ENCODE results near the gene USP34. TPM values are rescaled to one million over a fixed set of nuclear protein-coding genes. Genes with fewer than 3 reads are reported as not detected.

Gene USP34
- total and polyA plus RNA-seq, 9 of the 15 experiments (the other 6 are each of a cell fraction or from before 2014, with no cell fraction given) = 19.8 to 108 (median 67.8) TPM

DNA sequence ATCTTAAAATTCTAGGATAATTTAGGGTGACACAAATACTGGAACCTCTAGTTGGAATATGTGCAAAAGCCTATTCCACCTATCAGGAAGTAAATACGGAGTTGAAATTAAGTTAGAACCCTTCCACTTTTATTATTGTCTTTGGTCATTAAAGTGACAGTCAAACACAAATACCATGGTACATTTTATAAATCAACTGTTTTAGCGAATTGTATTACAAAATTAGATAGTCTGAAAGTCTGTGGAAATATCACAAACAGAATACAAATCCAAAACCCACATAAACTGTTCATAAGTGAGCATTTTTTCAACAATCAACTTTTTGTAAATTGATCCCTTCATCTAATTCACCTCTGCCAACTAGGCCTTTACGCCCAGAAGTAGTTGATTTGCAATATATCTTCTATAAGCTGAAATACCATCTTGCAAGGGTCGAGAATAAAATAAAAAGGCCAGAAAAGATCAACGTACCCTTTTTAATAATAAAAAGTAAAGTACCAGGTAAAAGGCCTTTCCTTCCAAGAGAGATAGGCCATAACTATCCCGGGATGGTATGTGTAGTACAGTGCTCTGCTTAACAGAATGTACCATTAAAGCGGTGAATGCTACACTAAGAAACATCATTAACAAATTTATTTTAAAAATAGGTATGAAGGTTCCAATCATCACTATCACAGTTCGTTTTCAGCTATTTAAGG is 1.3 kb downstream of the USP34 start:
- Histone ChIP-seq H4K20me1 (replicated peaks; ENCODE audit: control insufficient read depth, insufficient read depth, low read length) (no peaks in the 10 kb centered on the region), H3K9me3 (replicated peaks; ENCODE audit: control insufficient read depth, insufficient read depth, low read depth, low read length) (no peaks in the 10 kb centered on the region), H3K9me1 (ENCODE audit: control insufficient read depth, insufficient read depth, low read length) (no peaks in the 10 kb centered on the region), H3K4me3 (peak overlapping the region; percentile 75), H3K27ac (ENCODE audit: extremely low read depth, low read depth, low read length) (peak overlapping the region; percentile 95), H3K36me3 (ENCODE audit: control insufficient read depth, insufficient read depth, low read length) (peaks cover 21% of the 10 kb centered on the region; the same call in 2 of the 3 replicates), H3K27me3 (ENCODE audit: control insufficient read depth in 2 of 2, insufficient read depth in 2 of 2, low read length in 2 of 2) (no peaks in the 10 kb centered on the region), H3K4me2 (ENCODE audit: insufficient read depth, low read length) (peak overlapping the region; percentile 65), H3K9ac (ENCODE audit: insufficient read depth in 1 of 2, low read depth in 2 of 2, low read length in 2 of 2) (peak overlapping the region; percentile 77 to 95), H3K79me2 (ENCODE audit: control insufficient read depth, insufficient read depth, low read length) (peaks cover 83% of the 10 kb centered on the region), H3K4me1 (replicated peaks in 1 of 2; ENCODE audit: control insufficient read depth in 2 of 2, insufficient read depth in 2 of 2, low read length in 2 of 2) (peaks cover 23% of the 10 kb centered on the region in 2 experiments; a peak in 4 of 5 replicates), H2AFZ (ENCODE audit: low read depth, low read length) (no peak overlapping the region)
- under 1% methylated on average over 8 of the region's 8 CpGs for WGBS (ENCODE audit: insufficient coverage, low coverage, missing lambda C conversion rate)
- in situ Hi-C loops (cut with MboI) (no loop called here), intact Hi-C loops (cut with micrococcal nuclease) (loop anchor here (2.0 to 10.0 kb wide), 3 partner anchors 42 to 335 kb away; no protein-coding TSS in a partner anchor)
- no peak for FAIRE-seq
- ChIA-PET CTCF (ENCODE audit: low intra/inter-chr PET ratio) (no interaction called here), POLR2A (interaction anchor here (0.5 to 1.2 kb wide), 2 partner anchors 9 to 31 kb away, joined by 3 to 4 read pairs; no protein-coding TSS in a partner anchor)
- ATAC-seq = no peak
- BruUV-seq (replicated peaks) = TSS peak; percentile 59
- peak in 1 of 4 experiments; percentile 17 for DNase-seq (ENCODE audit: extremely low read depth in 1 of 4, low spot score in 3 of 4)
- TF ChIP-seq ZNF263 (CRISPR knock-in tag; IDR thresholded peaks at IDR 0.05; ENCODE audit: borderline replicate concordance) (no peak), AFF4 (CRISPR knock-in tag; IDR thresholded peaks at IDR 0.05) (0 out of 2 replicates have a peak, but pooled peaks have one; percentile 37), ZBTB1 (CRISPR knock-in tag; IDR thresholded peaks at IDR 0.05; ENCODE audit: borderline replicate concordance, low read depth) (no peak), ELF1 (tag; IDR thresholded peaks at IDR 0.05) (0 out of 2 replicates have a peak, but pooled peaks have one; percentile 24), RBM17 (IDR thresholded peaks at IDR 0.05; ENCODE audit: borderline replicate concordance, low read depth, low read length) (no peak), RREB1 (CRISPR knock-in tag; IDR thresholded peaks at IDR 0.05) (no peak), CGGBP1 (CRISPR knock-in tag; IDR thresholded peaks at IDR 0.05) (no peak), ARHGAP35 (IDR thresholded peaks at IDR 0.05; ENCODE audit: partially characterized antibody) (no peak), ZNF41 (CRISPR knock-in tag; conservative IDR thresholded peaks at IDR 0.05) (no peak)

All from K562 (cell line).